HS-5 (cell line): ENCODE data around the gene ADD1.

Source experiments
- DNase-seq: peaks from one replicate; pipeline ENCODE4 v3.0.0-alpha.2; 2012; ENCODE audit warnings: low read depth

Gene ADD1

DNA sequence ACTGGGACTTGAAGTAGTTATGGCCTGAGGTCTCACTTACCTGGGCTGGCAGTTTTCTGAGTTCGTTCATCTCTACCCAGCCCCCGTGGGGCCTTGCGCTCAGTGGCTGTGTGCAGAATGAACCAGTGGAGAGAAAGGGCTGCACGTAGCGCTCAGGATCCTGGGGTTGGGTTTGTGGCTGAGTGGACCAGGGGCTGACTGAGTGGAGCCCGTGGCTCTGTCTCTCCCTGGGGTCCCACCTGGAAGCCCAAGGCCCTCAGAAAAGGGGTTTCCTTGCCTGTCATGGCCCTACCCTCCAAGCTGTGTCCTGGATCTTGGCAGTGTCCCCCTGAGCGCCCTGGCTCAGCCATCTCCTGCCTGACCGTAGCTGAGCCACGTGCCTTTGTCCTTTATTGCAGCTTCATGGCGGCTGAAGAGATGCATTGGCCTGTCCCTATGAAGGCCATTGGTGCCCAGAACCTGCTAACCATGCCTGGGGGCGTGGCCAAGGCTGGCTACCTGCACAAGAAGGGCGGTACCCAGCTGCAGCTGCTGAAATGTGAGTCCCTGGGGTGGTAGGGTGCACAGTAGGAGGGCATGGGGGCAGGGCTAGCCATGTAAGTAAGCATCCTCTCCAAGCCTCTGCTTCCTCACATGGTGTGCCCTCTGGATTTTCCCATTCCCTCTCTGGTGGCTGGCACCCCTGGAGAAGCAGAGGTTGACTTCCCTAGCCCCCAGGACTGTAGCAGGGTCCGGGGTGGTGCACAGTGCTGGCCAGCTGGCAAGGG lies 23.2 kb upstream of the ADD1 start:
- no peak for DNase-seq

- DNase-seq, result no peak
These were observed 21.0 kb upstream of the ADD1 start for GRCh38 chr4:2822461-2823300.

DNA sequence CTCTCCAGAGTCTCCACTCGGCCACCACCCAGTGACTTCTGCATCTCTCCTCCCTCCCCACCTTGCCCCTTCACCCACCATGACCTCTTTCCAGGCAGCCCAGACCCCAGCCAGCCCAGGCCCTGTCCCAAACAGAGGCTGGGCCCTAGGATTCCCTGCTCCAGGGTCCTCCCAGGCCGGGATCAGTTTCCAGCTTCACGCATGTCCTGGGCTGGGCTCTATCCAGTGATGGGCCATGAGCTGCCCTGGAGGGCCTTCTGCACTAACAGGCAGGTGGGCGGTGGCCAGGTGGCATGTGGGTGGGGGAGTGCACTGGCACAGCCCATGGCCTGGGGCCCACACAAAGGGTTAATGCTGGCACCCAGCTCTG lies 20.4 kb upstream of the ADD1 start:
- no peak for DNase-seq

- no peak for DNase-seq
These were observed 19.8 kb upstream of the ADD1 start for GRCh38 chr4:2823671-2824328.

- no peak for DNase-seq
These were observed 19.3 kb upstream of the ADD1 start for GRCh38 chr4:2824329-2824835.

- DNase-seq, result no peak
These were observed 18.7 kb upstream of the ADD1 start for GRCh38 chr4:2824836-2825381.

DNA sequence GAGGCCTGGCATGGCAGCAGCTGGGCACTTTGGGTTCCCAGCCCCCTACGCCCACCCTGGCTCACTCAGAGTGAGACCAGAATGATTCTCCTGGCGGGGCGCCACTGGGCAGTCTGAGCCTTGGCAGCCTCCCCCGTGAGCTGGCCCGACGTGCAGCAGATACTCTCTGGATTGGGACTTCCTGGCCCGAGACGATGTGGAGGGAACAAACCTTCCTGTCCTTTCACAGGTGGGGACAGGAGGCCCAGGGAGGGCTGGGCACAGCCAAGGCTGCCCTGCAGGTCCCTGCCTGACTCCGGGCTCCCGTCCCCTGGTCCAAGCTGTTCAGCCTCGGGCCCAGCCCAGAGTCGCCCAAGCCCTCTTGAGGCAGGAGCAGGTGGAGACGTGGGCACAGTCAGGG lies 17.9 kb upstream of the ADD1 start:
- no peak for DNase-seq

DNA sequence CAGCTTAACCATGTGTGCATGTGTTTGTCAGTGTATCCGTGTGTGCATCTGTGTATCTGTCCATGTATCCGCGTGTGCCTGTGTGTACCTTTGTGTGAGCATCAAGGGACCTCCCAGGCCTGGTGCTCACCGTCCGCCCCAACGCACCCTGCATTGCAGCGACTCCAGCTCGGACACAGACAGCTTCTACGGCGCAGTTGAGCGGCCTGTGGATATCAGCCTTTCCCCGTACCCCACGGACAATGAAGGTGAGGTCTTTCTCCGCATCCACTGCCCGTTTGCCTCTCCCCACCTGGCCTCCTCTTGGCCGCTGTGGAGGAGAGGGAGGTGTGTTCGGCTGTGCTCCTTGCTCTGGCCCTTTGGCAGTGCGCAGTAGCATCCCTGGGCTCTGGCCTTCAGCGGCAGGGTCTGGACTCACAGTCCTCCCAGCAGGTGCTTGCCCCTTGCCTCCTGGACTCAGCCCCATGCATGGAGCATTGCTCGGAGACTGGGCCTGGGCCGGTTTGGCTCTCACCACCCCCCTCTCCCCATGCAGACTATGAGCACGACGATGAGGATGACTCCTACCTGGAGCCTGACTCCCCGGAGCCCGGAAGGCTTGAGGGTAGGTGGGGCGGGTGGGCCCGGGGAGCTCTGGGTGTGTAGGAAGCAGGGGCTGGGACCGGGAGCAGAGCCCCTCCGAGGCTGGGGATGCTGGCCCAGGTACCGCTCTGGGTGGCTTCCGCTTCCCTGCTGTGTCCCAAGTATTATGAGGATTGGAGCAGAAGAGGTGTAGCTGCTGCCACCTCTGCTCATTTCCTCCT lies 16.4 kb upstream of the ADD1 start:
- DNase-seq, result no peak

GRCh38 chr4:2827874-2828751 lies 15.5 kb upstream of the ADD1 start:
- no peak for DNase-seq

DNA sequence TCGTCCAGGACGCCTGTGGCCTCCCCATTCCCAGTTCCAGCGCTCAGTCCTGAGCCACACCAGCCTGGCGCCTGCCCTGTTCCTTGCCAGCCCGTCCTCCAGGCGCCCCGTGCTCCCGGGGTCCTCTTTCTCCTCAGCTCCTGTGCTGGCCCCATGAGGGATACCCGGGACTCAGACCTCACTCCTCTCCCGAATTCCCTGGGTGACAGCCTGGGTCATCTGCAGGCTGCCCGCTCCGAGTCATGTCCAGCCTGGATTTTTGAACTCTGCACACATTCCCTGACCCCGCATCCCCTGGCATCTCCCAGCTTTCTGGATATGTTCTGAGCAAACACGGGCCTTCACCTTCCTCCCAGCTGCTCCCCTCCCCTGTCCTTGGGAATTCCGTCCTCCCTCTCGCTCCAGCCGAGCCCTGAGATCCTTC lies 14.9 kb upstream of the ADD1 start:
- no peak for DNase-seq

- no peak for DNase-seq
These were observed 14.2 kb upstream of the ADD1 start for GRCh38 chr4:2829321-2829932.

GRCh38 chr4:2829933-2830451 lies 13.7 kb upstream of the ADD1 start:
- DNase-seq, result no peak

DNA sequence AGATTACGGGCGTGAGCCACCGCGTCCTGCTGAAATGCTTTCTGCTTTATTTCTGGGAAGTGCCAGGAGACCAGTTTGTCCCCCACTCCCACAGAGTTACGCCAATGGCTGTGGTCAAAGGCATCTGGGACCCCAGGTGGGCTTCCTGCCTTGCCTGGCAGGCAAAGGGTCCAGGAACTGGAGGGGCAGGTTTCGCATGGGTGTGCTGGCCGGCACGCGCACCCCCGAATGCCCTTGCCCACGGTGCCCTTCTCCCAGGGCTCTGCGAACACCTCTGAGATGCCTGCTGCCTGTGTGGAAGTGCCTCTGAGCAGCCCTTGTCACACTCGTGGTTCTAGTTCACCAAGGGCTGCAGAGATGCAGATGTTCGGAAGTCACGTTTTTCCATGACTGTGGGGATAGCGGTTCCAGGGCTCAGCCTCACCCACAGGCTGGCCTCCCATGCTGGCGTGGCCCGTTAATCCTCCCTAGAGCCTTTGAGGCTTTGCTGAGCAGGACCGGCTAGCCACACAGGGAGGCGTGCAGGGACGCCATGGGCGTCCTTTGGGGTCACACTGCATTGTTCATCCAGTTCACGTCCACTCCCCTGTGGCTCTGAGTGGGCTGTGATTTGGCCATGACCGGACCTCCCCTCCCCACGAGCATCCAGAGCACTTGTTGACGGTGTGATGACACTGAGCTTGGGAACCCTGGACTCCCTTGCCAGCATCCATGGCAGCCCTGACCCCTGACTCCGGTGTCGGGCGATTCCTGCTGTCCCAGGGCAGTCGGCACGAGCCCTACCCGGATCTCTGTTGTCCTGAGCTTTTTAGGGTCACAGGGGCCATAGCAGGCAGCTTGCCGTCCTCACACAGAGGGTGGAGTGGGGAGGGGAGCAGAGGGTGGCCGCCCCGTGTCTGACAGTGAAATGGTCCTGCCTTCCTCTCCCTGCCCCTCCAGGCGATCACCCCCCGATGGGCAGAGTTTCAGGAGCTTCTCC lies 12.7 kb upstream of the ADD1 start:
- DNase-seq, result no peak

GRCh38 chr4:2831611-2832308 lies 11.9 kb upstream of the ADD1 start:
- DNase-seq, result no peak

DNA sequence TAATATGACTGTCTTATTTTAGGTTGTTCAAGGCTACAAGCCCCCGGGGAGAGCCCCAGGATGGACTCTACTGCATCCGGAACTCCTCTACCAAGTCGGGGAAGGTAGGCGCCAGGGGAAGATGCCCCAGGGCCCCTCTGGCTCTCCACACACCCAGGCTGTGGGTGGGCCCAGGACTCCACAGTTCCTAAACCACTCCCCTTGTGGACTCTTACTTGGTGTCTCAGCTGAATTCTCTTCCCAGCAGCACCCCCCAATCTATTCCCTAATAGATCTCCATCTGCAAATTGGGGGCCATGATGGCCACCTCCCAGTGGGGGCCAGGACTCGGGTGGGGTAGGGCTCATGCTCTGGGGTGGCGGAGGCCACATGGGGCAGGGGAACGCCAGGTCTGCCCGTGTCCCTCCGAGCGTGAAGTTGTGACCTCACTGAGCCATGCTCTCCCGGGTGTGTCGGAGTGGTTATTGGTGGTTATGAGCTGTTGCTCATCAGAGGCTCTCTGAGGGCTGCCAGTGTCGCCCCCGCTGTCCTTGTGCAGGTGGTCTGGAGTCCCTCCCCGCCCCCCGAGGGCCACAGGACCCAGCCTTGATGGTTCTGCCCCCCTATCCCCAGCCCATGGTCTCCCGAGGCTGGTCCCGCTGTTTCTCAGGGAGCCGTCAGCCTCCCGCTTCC lies 11.2 kb upstream of the ADD1 start:
- DNase-seq, result no peak

GRCh38 chr4:2832981-2833670 lies 10.5 kb upstream of the ADD1 start:
- DNase-seq, result no peak

GRCh38 chr4:2833671-2834000 lies 10.0 kb upstream of the ADD1 start:
- DNase-seq, result no peak
